Measurements from ENCODE around the gene ERFE.
"Not testable (repeated sequence)": the region's sequence is repeated elsewhere in the genome, so short reads cannot be mapped to it uniquely, and the experiment has no call there.

Gene ERFE, protein sequence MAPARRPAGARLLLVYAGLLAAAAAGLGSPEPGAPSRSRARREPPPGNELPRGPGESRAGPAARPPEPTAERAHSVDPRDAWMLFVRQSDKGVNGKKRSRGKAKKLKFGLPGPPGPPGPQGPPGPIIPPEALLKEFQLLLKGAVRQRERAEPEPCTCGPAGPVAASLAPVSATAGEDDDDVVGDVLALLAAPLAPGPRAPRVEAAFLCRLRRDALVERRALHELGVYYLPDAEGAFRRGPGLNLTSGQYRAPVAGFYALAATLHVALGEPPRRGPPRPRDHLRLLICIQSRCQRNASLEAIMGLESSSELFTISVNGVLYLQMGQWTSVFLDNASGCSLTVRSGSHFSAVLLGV

GRCh38 chr2:238158509-238159070 lies at the start of gene ERFE:
Gene ERFE (plus strand): TSS chr2:238158970. CDS start chr2:238159008, 38 bp downstream.
- peaks cover 21 to 52% (median 42%) of the 10 kb centered on the region in 10 experiments for H3K4me1 ChIP-seq
- TF ChIP-seq Cebpa-rat (IDR thresholded peaks at IDR 0.05), result no peak
- peaks cover 0 to 8% (median 0%) of the 10 kb centered on the region in 11 experiments; a peak in 2 of 22 replicates for H3K9me3 ChIP-seq (replicated peaks in 1 of 11)
- H3K4me3 ChIP-seq, result peak within 1 kb of the TSS; percentile 55 to 75 (median 66)
- H3K27ac ChIP-seq, result peak within 1 kb of the TSS in 9 of 11 experiments; percentile 33 to 83 (median 75); a peak in 16 of 22 replicates
- peak within 1 kb of the TSS; percentile 84 to 98 (median 97) for H3K4me2 ChIP-seq
- peaks cover 0 to 26% (median 0%) of the 10 kb centered on the region in 11 experiments; a peak in 5 of 22 replicates for H4K20me1 ChIP-seq
- H3K9ac ChIP-seq, result peak within 1 kb of the TSS; percentile 64 to 88 (median 78)
- peaks cover 7 to 19% (median 14%) of the 10 kb centered on the region in 11 experiments; a peak in 16 of 22 replicates for H3K27me3 ChIP-seq
- no peaks in the 10 kb centered on the region for H3K36me3 ChIP-seq

- Histone ChIP-seq H3K27ac (peak overlapping the region in 2 of 11 experiments; percentile 4 to 38; a peak in 3 of 22 replicates), H4K20me1 (no peaks in the 10 kb centered on the region), H3K27me3 (0 out of 22 replicates have a peak, but pooled peaks cover 0 to 1% (median 0%) of the 10 kb centered on the region in 11 experiments), H3K4me3 (no peak overlapping the region), H3K36me3 (0 out of 22 replicates have a peak, but pooled peaks cover 0 to 5% (median 0%) of the 10 kb centered on the region in 11 experiments), H3K9me3 (replicated peaks in 1 of 11) (peaks cover 25 to 43% (median 37%) of the 10 kb centered on the region in 11 experiments), H3K4me1 (peaks cover 21 to 49% (median 42%) of the 10 kb centered on the region in 10 experiments), H3K4me2 (peak overlapping the region in 9 of 11 experiments; percentile 72 to 85 (median 77); a peak in 15 of 22 replicates), H3K9ac (peak overlapping the region in 3 of 11 experiments; percentile 32 to 42 (median 42); a peak in 5 of 22 replicates)
- no peak for TF ChIP-seq Cebpa-rat (IDR thresholded peaks at IDR 0.05)
Measured at GRCh38 chr2:238113611-238114010, 45.2 kb upstream of the ERFE start.

DNA sequence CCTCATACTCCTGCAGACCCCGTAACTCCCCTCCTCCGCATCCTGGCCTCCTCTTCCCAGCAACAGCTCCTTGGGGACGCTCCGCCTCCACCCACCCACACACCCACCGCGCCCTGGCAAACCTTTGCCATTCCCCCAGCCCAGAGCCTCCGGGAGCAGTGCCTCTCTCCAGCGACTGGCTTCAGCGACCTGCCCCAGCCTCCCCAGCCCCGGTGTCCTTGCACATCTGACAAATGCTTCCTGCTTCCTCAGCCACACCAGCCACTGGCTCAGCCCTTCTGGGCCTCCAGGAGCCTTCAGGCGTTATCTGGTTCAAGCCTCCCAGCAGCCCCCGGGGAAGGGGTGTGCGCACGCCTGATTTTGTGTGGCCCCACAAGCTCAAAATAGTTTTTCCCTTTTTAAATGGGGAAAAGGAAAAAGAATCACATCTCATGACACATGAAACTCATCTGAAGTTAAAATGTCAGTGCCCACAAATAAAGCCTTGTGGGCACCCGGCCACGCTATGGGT lies 44.4 kb upstream of the ERFE start:
- H3K27ac ChIP-seq, result peak overlapping the region in 5 of 11 experiments; percentile 4 to 50 (median 30); a peak in 6 of 22 replicates
- H3K4me3 ChIP-seq, result peak overlapping the region in 3 of 10 experiments; percentile 6 to 16 (median 8); a peak in 2 of 20 replicates
- no peaks in the 10 kb centered on the region for H4K20me1 ChIP-seq
- no peaks in the 10 kb centered on the region for H3K27me3 ChIP-seq
- peak overlapping the region; percentile 45 to 85 (median 73) for H3K4me2 ChIP-seq
- H3K9me3 ChIP-seq (replicated peaks in 1 of 11), result peaks cover 24 to 43% (median 37%) of the 10 kb centered on the region in 11 experiments
- TF ChIP-seq Cebpa-rat (IDR thresholded peaks at IDR 0.05), result no peak
- H3K4me1 ChIP-seq, result peaks cover 13 to 42% (median 34%) of the 10 kb centered on the region in 10 experiments
- 0 out of 22 replicates have a peak, but pooled peaks cover 0 to 5% (median 0%) of the 10 kb centered on the region in 11 experiments for H3K36me3 ChIP-seq
- H3K9ac ChIP-seq, result peak overlapping the region in 9 of 11 experiments; percentile 5 to 48 (median 42); a peak in 13 of 22 replicates

GRCh38 chr2:238114851-238115660 lies 43.7 kb upstream of the ERFE start:
- H4K20me1 ChIP-seq, result no peaks in the 10 kb centered on the region
- H3K9ac ChIP-seq, result peak overlapping the region in 9 of 11 experiments; percentile 5 to 48 (median 32); a peak in 9 of 22 replicates
- TF ChIP-seq Cebpa-rat (IDR thresholded peaks at IDR 0.05), result no peak
- peaks cover 15 to 45% (median 40%) of the 10 kb centered on the region in 10 experiments; a peak in 19 of 20 replicates for H3K4me1 ChIP-seq
- H3K27me3 ChIP-seq, result peaks cover 0 to 3% (median 0%) of the 10 kb centered on the region in 11 experiments; a peak in 1 of 22 replicates
- H3K27ac ChIP-seq, result peak overlapping the region in 4 of 11 experiments; percentile 4 to 50 (median 34); a peak in 4 of 22 replicates
- peak overlapping the region; percentile 45 to 85 (median 73) for H3K4me2 ChIP-seq
- 0 out of 22 replicates have a peak, but pooled peaks cover 0 to 5% (median 0%) of the 10 kb centered on the region in 11 experiments for H3K36me3 ChIP-seq
- peak overlapping the region in 1 of 10 experiments; percentile 8; a peak in 1 of 20 replicates for H3K4me3 ChIP-seq
- H3K9me3 ChIP-seq (replicated peaks in 1 of 11), result peaks cover 17 to 36% (median 30%) of the 10 kb centered on the region in 11 experiments

- peak overlapping the region in 8 of 11 experiments; percentile 72 to 85 (median 78); a peak in 16 of 22 replicates for H3K4me2 ChIP-seq
Measured at GRCh38 chr2:238115709-238116108, 43.1 kb upstream of the ERFE start.

DNA sequence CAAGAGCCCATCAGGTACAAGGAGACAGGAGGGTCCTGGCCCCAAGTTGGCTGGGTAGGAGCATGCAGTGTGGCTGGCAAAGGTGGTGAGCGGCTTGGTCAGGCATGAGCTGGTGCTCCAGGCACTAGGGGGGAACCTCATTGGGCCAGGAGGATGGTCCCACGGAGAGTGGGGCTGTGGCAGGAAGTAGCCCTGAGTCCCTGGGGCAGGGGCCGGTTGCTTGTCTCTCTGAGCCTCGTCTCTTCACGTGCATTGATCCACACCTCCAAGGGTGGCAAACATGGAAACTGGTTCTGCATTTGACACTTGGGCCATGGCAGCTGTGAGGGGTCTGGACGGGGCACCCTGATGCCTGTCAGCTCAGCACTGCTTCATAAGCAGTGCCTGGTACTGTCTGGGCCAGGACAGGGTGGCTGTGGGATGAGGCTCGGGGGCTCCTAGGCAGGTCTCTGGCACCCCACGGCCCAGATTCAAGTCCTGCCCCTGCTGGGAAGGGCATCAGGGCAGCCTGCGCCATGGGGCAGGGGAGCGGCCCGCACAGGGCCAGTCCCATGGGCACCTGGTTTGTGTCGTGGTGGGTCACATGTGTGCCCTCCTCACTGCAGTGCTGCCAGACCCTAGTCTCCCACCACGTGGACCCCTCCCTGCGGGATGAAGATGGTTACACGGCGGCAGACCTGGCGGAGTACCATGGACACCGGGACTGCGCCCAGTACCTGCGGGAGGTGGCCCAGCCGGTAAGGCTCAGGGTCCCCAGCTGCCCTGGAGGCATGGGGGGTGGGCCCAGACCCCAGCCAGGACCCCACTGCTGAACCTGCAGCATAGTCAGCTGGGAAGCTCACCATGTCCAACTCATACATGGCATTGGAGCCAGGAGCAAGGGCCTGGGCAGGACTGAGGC lies 42.2 kb upstream of the ERFE start:
- no peak overlapping the region for H3K4me3 ChIP-seq
- no peak for TF ChIP-seq Cebpa-rat (IDR thresholded peaks at IDR 0.05)
- H3K27ac ChIP-seq, result no peak overlapping the region
- H3K9ac ChIP-seq, result no peak overlapping the region
- H3K9me3 ChIP-seq (replicated peaks in 1 of 11), result peaks cover 2 to 21% (median 15%) of the 10 kb centered on the region in 11 experiments; a peak in 20 of 22 replicates
- H3K4me2 ChIP-seq, result peak overlapping the region in 8 of 11 experiments; percentile 10 to 85 (median 73); a peak in 14 of 22 replicates
- H4K20me1 ChIP-seq, result no peaks in the 10 kb centered on the region; a peak in 2 of 22 replicates
- H3K4me1 ChIP-seq, result peaks cover 19 to 57% (median 51%) of the 10 kb centered on the region in 10 experiments; a peak in 19 of 20 replicates
- H3K27me3 ChIP-seq, result peaks cover 0 to 5% (median 0%) of the 10 kb centered on the region in 11 experiments; a peak in 1 of 22 replicates
- H3K36me3 ChIP-seq, result no peaks in the 10 kb centered on the region

More at GRCh38 chr2:238115709-238116108, 43.1 kb upstream of the ERFE start:
- not testable (repeated sequence) for H3K4me3 ChIP-seq, H3K36me3 ChIP-seq, H3K27me3 ChIP-seq, H4K20me1 ChIP-seq, H3K27ac ChIP-seq, H3K9ac ChIP-seq
- Histone ChIP-seq H3K9me3 (replicated peaks in 1 of 11) (peaks cover 11 to 30% (median 24%) of the 10 kb centered on the region in 11 experiments), H3K4me1 (peaks cover 19 to 52% (median 47%) of the 10 kb centered on the region in 10 experiments; a peak in 19 of 20 replicates)

Measured in BLaER1 treated with 17β-estradiol and CSF1 and Interleukin-3, amounts not matched to agents 10 nM and 100 nM (cell line).